ENCODE data around the gene RBM15B. TPM values are rescaled to one million over a fixed set of nuclear protein-coding genes. Genes with fewer than 3 reads are reported as not detected.

RBM15B gene
- total RNA-seq, 1 experiment from 2014 or later, result 33.7 TPM

DNA sequence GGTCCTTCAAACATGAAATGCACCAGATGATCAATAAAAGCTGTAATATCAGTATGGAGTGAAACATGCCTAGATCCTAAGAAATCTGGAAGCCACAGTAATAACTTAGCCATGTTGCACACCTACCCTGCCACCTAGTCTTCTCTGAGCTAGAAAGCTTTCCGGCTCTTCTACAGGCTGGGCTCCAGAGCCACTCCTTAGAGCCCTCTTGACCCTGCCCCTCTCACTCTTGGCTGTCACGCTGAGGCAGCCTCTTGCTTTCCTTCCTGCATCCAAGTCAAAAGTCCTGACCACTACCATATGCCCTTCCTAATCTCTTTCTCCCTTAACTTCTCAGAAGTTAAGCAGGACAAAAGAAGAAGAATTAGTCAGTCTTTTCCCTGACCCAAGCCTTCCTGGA lies 17.7 kb downstream of the RBM15B start:
- Mint-ChIP-seq H3K27ac (ENCODE audit: unreplicated experiment) (no peak overlapping the region), H3K9me3 (ENCODE audit: unreplicated experiment) (no peaks in the 10 kb centered on the region), H3K27me3 (ENCODE audit: insufficient read depth, unreplicated experiment) (no peaks in the 10 kb centered on the region), H3K4me1 (ENCODE audit: low read depth, unreplicated experiment) (no peaks in the 10 kb centered on the region), H3K4me3 (ENCODE audit: unreplicated experiment) (no peak overlapping the region), H3K36me3 (ENCODE audit: insufficient read depth, unreplicated experiment) (peaks cover 38% of the 10 kb centered on the region)
- H3K4me3 ChIP-seq (ENCODE audit: low read depth, low read length), result no peak overlapping the region
- no peaks in the 10 kb centered on the region for H3K9me3 ChIP-seq
- H3K36me3 ChIP-seq (ENCODE audit: control insufficient read depth, insufficient read depth, low read length), result peaks cover 1% of the 10 kb centered on the region
- CTCF ChIA-PET, result no interaction called here
- intact Hi-C loops (cut with micrococcal nuclease; ENCODE audit: unreplicated experiment), result no loop called here
- DNase-seq, result no peak
- POLR2A ChIA-PET, result no interaction called here
- H3K27me3 ChIP-seq (replicated peaks; ENCODE audit: control insufficient read depth, insufficient read depth, low read length), result no peaks in the 10 kb centered on the region
- TF ChIP-seq, protein P1, sequence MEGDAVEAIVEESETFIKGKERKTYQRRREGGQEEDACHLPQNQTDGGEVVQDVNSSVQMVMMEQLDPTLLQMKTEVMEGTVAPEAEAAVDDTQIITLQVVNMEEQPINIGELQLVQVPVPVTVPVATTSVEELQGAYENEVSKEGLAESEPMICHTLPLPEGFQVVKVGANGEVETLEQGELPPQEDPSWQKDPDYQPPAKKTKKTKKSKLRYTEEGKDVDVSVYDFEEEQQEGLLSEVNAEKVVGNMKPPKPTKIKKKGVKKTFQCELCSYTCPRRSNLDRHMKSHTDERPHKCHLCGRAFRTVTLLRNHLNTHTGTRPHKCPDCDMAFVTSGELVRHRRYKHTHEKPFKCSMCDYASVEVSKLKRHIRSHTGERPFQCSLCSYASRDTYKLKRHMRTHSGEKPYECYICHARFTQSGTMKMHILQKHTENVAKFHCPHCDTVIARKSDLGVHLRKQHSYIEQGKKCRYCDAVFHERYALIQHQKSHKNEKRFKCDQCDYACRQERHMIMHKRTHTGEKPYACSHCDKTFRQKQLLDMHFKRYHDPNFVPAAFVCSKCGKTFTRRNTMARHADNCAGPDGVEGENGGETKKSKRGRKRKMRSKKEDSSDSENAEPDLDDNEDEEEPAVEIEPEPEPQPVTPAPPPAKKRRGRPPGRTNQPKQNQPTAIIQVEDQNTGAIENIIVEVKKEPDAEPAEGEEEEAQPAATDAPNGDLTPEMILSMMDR (IDR thresholded peaks at IDR 0.05; ENCODE audit: insufficient read depth in 1 of 2, low read depth in 1 of 2, low read length in 1 of 2, severe bottlenecking in 1 of 2, unreplicated experiment in 1 of 2), result no peak
- BruUV-seq (replicated peaks), result no TSS peak
- H3K4me1 ChIP-seq, result no peaks in the 10 kb centered on the region

DNA sequence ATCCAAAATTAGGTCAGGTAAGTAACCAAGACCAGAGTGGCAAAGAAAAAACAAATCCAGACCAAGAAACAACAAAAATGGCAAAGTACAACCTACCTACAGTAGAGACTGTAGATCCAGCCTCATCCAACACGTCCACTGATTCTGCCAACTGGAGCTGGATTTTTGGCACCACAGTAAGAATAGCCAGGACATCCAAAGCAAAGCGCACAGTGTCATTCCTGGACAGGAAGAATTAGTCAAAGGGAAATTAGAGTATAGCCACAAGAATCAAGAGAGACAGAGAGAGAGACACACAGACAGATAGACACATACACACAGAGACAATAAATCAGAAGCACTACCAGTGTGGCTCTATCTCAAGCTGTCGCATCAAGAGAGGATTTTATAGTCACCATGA lies 31.1 kb downstream of the RBM15B start:
- H3K4me1 Mint-ChIP-seq (ENCODE audit: low read depth, unreplicated experiment), result no peaks in the 10 kb centered on the region
- POLR2A ChIA-PET, result no interaction called here
- H3K36me3 Mint-ChIP-seq (ENCODE audit: insufficient read depth, unreplicated experiment), result peaks cover 30% of the 10 kb centered on the region
- no peaks in the 10 kb centered on the region for H3K27me3 Mint-ChIP-seq (ENCODE audit: insufficient read depth, unreplicated experiment)
- H3K27ac Mint-ChIP-seq (ENCODE audit: unreplicated experiment), result no peak overlapping the region
- H3K36me3 ChIP-seq (ENCODE audit: control insufficient read depth, insufficient read depth, low read length), result no peaks in the 10 kb centered on the region; the same call in 1 of the 2 replicates
- no peaks in the 10 kb centered on the region for H3K9me3 Mint-ChIP-seq (ENCODE audit: unreplicated experiment)
- no peaks in the 10 kb centered on the region for H3K27me3 ChIP-seq (replicated peaks; ENCODE audit: control insufficient read depth, insufficient read depth, low read length)
- CTCF ChIA-PET, result no interaction called here
- BruUV-seq (replicated peaks), result no TSS peak
- intact Hi-C loops (cut with micrococcal nuclease; ENCODE audit: unreplicated experiment), result no loop called here
- no peak overlapping the region for H3K4me3 Mint-ChIP-seq (ENCODE audit: unreplicated experiment)
- no peaks in the 10 kb centered on the region for H3K9me3 ChIP-seq
- TF ChIP-seq, protein P1 (IDR thresholded peaks at IDR 0.05; ENCODE audit: insufficient read depth in 1 of 2, low read depth in 1 of 2, low read length in 1 of 2, severe bottlenecking in 1 of 2, unreplicated experiment in 1 of 2), result no peak
- no peaks in the 10 kb centered on the region for H3K4me1 ChIP-seq
- H3K4me3 ChIP-seq (ENCODE audit: low read depth, low read length), result no peak overlapping the region
- no peak for DNase-seq

DNA sequence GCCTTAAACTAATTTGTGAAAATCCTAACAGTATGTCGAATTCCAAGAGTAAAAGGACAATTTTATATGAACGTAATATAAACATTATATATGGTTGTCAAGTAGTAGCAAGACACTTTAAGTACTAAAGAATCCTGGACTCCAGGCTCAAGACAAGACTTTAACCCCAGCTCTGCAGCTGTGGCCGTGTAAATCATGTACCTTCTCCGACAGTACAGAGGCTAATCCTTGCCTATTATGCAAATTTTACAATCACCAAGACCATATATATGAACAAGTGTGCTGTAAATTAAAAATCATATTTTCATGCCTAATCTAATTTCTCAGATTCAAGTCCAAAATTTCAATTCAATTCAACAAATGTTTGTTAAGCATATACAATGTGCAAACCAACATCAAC lies 35.8 kb downstream of the RBM15B start:
- no peak overlapping the region for H3K4me3 Mint-ChIP-seq (ENCODE audit: unreplicated experiment)
- Histone ChIP-seq H3K27me3 (replicated peaks; ENCODE audit: control insufficient read depth, insufficient read depth, low read length) (no peaks in the 10 kb centered on the region), H3K4me1 (no peaks in the 10 kb centered on the region), H3K36me3 (ENCODE audit: control insufficient read depth, insufficient read depth, low read length) (no peaks in the 10 kb centered on the region), H3K4me3 (ENCODE audit: low read depth, low read length) (no peak overlapping the region), H3K9me3 (no peaks in the 10 kb centered on the region)
- no peak for DNase-seq
- ChIA-PET POLR2A (no interaction called here), CTCF (no interaction called here)
- no peaks in the 10 kb centered on the region for H3K9me3 Mint-ChIP-seq (ENCODE audit: unreplicated experiment)
- H3K27ac Mint-ChIP-seq (ENCODE audit: unreplicated experiment), result no peak overlapping the region
- peaks cover 51% of the 10 kb centered on the region for H3K36me3 Mint-ChIP-seq (ENCODE audit: insufficient read depth, unreplicated experiment)
- no peaks in the 10 kb centered on the region for H3K4me1 Mint-ChIP-seq (ENCODE audit: low read depth, unreplicated experiment)
- BruUV-seq (replicated peaks), result no TSS peak
- intact Hi-C loops (cut with micrococcal nuclease; ENCODE audit: unreplicated experiment), result no loop called here
- no peaks in the 10 kb centered on the region for H3K27me3 Mint-ChIP-seq (ENCODE audit: insufficient read depth, unreplicated experiment)
- TF ChIP-seq, protein P1 (IDR thresholded peaks at IDR 0.05; ENCODE audit: insufficient read depth in 1 of 2, low read depth in 1 of 2, low read length in 1 of 2, severe bottlenecking in 1 of 2, unreplicated experiment in 1 of 2), result no peak
